HG02981 (cell line): Measurements from ENCODE around the gene MCOLN3.

Experiments
- ATAC-seq: cut with Tn5 transposase; IDR thresholded peaks from one replicate; pipeline ENCODE4 v1.9.1; 2021; ENCODE audit warnings: mild to moderate bottlenecking, moderate library complexity; ENCODE audit not compliant: unreplicated experiment

Gene MCOLN3, protein sequence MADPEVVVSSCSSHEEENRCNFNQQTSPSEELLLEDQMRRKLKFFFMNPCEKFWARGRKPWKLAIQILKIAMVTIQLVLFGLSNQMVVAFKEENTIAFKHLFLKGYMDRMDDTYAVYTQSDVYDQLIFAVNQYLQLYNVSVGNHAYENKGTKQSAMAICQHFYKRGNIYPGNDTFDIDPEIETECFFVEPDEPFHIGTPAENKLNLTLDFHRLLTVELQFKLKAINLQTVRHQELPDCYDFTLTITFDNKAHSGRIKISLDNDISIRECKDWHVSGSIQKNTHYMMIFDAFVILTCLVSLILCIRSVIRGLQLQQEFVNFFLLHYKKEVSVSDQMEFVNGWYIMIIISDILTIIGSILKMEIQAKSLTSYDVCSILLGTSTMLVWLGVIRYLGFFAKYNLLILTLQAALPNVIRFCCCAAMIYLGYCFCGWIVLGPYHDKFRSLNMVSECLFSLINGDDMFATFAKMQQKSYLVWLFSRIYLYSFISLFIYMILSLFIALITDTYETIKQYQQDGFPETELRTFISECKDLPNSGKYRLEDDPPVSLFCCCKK

DNA sequence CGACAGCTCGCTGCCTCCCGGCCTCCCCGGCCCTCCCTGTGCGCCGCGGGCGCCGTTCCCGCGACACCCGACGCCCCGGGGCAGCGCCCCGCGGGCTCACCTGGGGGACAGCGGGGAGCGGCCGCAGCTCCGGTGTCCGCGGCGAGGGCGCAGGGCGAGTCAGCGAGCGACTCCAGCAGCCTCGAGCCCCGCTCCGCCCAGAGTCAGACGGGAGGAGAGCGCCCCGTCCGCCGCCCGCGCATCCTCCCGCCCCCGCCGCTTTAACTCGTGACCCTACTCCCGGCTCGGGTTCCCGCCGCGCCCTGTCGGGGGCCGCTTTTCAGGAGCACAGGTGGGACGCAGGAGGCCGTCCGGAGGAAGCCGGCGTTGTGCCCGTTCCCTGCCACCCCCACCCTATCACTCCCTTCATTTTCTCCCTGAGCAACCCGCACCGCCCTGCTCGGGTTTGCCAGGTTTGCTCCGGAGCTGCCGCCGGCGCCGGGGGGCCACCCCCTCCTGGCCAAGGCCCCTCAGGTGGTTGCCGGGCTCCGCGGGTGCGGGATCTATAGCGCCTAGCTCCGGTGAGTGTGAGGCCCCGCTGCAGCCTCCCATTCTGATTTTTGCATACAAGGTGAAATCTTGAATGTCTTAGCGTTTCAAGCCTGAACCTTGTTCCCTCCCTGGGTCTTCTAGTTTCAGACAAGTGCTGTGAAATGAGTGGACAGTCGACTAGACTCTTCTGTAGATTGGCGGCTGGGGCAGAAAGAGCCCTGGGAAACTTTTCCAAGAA lies at the start of gene MCOLN3:
MCOLN3 (minus strand) TSS at position 205 of the 769 bp plus-strand sequence. CDS start 3,140 bp downstream, outside the sequence.
- peak; percentile 54 for ATAC-seq

DNA sequence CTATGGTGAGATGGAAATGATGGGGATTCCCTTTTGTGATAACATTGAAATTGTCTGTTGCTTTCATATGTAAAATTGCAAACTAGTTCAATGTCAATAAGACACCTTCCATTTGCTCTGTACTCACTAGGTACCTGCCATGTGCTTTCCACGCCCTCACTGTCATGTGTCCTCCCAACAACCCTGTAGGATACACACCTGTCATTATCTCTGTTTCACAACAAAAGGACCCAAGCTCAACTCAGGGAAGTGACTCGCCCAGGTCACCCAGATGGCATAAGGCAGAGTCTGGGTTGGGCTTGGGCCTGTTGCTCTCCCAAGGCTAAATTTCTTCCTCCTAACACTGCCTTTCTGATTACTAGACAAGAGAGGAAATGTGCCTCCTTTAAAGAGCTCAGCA lies 45.3 kb upstream of the MCOLN3 start:
- no peak for ATAC-seq

DNA sequence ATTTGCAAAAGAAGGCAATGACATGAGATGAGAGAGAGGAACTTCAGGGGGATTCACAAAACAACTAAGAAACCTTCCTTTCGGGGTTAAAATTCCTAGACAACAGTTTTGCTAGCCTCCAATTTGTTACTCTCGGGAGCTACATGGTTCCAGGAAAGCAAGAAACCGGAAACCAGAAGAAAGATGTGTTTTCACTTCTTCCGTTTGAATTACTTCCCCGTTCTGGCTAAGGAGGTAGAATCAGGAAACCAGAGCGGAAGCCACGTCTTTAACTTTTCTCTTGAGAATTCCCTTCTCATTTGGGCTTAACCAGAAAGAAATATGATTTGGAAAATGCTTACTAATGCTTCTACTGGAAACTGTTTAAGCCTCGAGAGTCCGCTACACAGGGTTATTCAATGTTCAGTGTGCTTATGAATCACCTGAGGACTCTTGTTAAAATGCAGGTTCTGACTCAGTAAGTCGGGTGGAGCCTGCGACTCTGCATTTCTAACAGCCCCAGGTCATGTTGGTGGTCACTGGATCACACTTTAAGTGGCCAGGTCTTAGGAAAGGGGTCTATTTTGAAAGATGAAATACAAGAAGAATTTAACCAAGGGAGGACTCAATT lies 43.5 kb upstream of the MCOLN3 start:
- ATAC-seq = peak; percentile 47

DNA sequence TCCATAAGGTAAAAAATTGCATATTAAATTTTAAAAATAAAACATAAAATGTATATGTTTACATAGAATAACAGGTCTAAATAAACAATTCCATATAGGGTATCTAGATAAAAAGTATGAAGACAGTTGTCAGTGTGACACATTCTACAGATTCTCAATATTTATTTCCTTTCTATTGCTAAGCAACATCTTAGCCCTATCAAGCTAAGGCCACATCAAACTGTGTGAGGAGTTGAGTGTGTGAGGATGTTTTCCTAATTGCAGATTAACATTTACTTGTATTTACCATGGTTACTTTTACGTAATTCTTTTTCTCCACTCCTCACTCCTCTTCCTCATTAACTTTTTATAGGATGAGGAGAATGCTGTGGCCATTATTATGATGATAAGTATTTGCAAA lies 41.9 kb upstream of the MCOLN3 start:
- no peak for ATAC-seq

DNA sequence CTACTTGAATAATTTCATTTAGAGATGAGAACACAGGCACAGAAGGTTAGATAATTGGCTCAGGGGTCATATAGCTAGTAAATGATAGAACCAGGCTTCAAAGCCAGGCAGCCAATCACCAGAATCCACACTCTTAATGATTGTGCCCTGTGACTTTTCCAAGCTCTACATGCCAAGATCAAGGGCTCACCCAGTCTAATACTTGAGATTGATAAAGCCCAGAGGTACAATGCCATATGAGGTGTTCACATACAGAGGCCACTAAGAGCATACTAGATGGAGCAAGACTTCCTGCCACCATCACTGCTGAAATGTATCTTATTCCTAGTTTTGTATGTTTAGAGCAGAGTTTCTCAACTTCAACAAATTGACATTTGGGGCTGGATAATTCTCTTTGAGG lies 40.9 kb upstream of the MCOLN3 start:
- no peak for ATAC-seq

DNA sequence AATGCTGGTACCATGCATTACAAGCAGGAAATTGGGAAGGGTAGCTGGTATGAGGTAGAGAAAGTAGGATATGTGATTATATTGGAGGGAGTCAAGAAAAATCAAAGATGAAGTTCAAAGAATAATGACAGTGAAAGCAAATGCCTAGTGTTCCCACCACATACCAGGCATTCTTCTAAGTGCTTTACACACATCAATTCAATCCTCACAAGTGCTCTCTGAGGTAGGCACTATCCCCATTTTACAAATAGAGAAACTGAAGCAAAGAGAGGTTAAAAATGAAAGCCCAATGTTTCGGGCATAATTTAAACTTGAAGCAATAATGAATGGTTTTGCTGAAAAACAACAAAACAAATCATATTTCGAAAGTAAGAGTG lies 40.1 kb upstream of the MCOLN3 start:
- no peak for ATAC-seq

DNA sequence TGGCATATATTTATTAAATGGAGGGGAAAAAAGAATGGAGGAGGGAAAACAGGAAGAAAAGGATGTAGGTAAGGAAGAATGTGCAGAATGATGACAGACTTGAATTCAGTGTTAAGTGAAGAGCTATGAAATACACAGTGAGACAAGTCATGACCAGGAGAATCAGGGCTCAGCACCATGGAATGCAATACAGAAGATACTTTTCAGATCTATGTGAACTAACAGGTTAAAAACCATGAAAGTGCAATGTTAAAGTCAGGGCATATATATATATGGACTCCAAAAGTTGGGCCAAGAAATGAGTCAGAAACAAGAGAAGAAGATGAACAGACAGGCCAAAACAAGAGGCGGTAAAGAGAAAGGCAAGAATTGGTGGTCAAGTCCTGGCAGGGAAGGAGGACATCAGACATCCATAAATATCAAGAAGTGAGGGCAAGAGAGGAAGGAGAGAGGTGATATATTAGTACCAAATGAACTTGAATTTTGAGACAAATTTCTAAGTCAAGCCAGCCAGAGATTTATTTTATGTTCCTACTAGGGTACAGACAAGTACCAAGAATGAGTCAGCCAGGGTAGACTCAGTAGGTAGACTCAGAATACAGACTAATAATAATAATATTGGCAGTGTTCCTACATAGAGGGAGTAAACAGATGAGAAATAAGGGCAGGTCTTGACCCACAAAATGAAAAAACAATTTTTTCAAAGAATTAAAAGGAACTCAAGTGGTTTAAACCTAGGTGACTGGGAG lies 39.5 kb upstream of the MCOLN3 start:
- no peak for ATAC-seq

DNA sequence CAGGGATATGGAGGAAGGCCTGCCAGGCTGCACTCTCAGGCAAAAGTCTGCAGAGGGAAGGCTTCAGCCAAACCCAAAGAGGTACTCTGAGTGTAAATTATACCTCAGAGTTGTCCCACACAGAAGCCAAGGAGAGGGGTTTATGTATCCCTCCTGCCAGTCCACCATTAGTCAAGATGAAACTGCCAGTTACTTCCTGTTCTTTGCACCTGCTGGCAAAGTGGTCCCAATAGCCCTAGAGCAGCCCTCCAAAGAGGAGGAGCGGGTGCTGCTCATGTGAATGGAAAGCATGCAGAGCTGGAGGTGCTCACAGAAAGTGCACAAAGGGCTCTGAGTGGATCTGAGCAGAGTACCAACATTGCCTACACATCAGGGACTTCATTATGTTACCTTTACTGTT lies 37.1 kb upstream of the MCOLN3 start:
- ATAC-seq = no peak

DNA sequence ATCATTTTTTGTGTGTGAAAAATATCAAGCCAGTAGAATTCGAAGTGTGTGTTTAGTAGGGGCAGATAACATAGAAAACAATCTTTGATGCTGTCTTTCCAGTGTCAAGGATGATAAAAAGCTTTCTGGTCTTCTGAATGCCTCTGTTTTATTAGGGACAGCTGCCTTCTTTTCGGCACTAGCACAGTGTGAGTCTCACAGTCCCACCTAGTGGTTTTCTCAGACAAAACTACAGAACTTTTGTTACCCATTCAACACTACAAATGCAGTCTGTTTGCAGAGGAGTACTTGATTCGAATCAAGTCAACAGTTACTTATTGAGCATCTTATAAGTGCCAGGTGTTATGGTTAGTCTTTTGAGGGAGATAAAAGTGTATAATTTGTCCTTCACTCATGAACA lies 30.6 kb upstream of the MCOLN3 start:
- no peak for ATAC-seq

DNA sequence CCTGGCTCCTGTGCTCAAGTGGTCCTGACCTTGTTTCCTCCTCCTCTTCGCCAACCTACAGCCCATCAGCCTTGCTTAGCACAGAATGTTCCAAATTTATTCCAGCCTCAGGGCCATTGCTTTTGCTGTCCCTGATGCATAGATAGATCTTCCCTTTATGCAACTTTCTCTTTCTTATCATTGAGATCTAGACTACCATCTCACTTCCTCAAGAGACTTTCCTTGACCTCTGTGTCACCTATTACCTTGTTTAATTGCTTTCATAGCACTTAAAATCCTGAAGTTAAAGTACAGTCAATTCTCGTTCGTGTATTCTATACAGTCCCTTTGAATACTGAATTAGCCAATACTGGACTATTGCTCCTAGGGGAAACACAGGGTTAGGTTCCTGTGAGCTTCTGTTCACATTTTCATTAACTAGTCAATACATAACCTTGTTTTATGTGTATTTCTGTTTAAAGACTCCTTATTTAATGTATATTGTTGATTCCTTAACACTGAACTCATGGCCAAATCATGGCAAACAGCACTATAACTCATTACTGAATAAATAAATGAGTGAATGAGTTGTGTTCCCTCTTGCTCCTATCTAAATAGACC lies 26.2 kb upstream of the MCOLN3 start:
- ATAC-seq = no peak

DNA sequence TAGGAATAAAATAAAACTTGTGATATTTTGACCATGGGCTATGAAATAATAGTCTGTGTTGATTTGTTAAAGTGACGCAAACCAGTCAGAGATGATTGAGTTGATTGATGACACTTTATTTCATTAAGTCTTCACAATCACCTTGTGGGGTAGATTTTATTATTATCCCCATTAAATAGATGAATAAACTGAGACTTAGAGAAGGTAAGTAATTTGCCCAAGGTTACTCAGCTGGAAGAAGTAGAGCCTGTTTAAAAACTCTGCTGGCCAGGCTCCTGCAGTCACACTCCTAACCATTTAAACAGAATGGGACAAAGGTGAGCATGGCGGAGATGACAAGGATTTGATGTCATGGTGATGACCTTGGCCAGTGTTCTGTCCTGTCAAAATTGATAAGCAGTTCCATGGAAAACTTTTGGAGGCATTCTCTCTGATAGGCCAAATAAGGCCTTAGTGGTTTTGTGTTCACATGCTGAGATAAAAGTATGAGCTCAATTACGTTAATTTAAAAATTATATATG lies 22.7 kb upstream of the MCOLN3 start:
- no peak for ATAC-seq

DNA sequence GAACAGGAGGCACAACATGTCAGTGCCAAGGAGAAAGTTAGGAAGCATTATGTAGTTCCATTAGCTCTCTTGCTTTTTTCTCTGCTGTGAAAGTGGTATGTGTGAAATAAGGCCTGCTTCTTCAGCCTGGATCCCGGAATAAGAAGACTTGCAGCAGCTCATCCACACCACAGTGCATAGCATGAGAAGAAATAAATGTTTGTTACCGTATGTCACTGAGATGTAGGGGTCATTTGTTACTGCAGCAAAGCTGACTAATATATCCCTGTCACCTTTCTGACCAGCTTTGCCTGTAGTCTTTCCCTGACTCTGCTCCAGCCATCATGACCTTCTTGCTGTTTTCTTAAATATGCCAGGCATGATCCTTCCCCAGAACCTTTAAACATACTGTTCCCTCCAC lies 20.5 kb upstream of the MCOLN3 start:
- ATAC-seq = no peak

DNA sequence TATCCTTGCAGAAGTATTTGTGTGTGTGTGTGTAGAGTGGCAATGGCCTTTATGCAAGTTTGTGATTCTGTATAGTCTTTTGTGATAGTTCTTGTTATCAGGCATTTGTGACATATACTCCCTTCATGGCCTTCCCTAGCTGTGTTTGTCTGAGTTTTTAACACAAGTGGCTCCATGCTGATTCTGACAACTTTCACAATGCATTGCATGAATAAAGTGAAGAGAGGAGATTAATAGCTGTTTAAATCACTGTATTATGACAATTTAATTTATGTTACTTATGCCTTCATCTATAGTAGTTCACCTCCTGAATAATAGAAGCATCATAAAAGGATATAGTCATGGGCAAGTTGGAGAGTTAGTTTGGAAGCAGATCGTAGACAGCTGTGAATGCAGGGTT lies 17.2 kb upstream of the MCOLN3 start:
- ATAC-seq = no peak

DNA sequence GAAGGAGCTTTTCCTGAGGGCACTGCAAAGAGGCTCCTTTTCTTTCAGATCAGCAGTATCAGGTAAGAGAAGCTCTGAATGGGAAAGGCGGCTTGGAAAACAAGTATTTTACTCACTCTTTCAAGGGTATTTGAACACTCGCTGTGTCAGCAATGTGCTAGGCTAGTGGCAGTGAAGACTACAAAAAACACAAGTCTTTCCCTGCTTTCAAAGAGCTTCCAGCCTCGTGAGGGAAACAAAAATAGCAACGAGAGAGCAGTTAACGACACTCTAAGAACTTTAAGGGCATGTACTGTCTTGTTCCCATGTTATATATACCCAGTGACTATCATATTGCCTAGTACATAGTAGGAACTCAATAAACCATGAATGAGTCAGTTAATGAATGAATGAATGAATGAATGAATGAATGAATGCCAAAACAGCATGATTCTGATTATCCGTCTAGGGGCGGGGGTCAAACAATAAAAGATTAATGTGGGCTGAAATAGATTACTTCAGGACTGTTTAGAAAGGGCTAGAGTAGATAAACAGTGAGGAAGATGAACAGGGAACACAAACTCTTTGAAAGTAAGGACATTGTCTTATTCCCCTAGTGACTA lies 14.2 kb upstream of the MCOLN3 start:
- no peak for ATAC-seq

DNA sequence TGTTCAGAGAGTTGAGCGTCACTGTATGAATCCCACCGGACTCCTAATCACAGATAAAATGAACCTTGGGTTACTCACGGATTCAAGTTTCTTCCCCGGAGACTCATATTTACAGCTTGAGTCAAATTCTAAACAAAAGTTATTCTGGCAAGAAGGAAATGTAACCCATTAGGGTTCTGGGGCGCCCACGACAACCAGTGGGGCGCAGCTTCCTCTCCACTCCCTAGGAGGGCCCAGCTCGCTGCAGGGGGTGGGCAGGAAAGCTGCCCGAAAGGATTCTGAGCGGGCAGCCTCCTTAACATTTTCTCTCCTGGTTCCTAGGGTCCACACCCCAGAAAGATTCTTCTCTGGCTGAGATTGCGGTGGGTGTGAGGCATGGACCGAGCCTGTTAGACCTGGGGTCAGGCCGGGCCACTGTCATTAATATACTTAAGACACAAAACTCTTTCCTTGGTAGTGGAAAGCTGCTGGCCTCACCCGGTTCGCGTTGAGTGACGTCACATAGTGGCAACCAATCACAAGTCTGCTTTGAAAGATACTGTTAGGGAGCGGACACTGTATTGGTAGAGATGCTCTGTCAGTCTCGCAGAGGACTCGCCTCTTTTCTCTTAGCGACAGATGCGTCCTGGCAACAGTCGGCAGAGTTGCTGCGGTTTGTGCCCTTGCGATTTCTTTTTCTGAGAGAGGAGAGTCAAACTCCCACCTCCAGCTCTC lies 13.6 kb upstream of the MCOLN3 start:
- peak; percentile 100 for ATAC-seq

DNA sequence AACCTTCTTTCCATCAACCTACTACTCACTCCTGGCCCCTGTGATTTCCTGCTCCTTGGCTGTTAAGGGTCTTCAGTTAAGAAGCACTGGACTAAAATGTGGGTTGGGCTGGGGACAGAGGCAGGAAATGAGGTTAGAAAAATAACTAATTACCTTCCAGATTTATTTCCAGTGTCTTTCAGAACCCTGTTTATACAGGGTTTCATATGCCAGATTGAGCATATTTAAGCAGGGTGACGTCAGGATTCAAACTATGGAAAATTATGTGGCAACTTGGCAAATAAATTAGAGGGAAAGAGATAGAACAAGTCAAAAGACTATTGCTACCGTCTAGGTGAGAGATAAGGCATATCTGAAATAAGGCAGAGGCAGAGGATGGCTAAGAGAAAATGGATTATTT lies 11.7 kb upstream of the MCOLN3 start:
- no peak for ATAC-seq

DNA sequence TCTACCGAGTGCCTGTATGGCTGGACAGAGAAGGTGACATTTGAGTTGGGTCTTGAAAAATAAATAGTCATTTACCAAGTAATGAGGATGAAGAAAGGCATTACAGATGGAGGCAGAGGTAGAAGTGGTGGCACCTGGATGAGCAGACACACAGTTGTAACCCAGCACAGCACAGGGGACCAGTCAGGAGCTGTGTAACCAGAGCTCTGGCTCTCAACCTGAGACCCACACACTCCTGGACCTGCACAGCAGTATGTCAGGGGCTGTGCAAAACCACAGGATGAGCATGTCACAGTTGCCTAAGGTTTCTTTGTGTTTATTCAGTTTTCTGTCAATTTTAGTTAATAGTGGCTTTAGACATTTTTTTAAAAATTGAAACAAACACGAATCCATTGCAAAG lies 11.3 kb upstream of the MCOLN3 start:
- no peak for ATAC-seq

DNA sequence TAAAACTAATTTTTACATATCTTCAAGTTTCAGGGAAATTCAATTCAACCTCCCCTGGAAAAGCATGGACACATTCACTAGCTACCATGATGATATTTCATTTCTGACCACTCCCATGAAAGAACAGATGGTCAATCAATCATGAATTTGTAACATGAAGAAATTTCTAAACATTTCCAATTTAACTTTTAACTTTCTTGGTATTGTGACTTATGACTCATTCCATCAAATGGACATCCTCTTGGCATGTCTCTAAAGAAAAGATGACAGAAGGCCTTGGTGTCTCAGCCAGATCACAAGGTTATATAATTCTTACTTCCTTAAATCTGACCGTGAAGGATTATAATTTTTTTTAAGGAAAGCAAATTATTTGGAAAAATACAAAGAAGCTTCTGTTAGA lies 10.5 kb upstream of the MCOLN3 start:
- ATAC-seq = no peak

DNA sequence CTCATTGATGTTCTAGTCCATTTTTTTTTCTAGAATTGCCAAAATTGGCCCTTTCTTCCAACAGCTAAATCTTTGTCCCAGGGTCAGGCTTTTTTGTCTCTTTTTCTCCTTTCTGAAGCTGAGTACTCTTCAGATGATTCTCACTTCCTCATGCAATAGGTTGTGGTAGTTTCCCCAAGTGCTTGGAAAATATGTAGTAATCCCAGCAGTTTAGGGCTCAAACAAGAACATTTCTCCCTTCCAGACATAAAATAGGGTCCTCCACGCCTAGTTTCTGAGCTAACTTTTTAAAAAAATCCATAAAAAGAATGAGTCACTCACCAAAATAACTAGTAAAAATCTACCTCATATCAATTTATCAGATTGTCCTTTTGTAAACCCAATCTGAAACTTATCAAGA lies 10.0 kb upstream of the MCOLN3 start:
- no peak for ATAC-seq
